CD14-positive monocyte (primary cell): ENCODE results near the gene PTPRE. TPM values are rescaled to one million over a fixed set of nuclear protein-coding genes. Genes with fewer than 3 reads are reported as not detected.
A peak's percentile ranks its signal among the peaks of the same experiment; 100 is the strongest.

Experiments used
- DNase-seq, 3 donors: peaks; one replicate each; pipeline ENCODE4 v3.0.0-alpha.2; 2011 to 2022
- H2AFZ ChIP-seq: 2 replicates; pipeline ENCODE4 v1.6.0; 2012; ENCODE audit warnings: mild to moderate bottlenecking, low read depth, low read length, inconsistent platforms; ENCODE audit not compliant: insufficient read depth, poor library complexity, severe bottlenecking
- H3K27ac ChIP-seq, 2 donors: 1 replicate in 1 of 2; 2 replicates in 1 of 2; pipeline ENCODE4 v1.5.1; 2012 to 2013; ENCODE audit warnings: low read length in 2 of 2, control low read depth in 1 of 2, inconsistent platforms in 1 of 2, low read depth in 1 of 2, mild to moderate bottlenecking in 1 of 2
- H3K27me3 ChIP-seq, 2 donors: one replicate each; pipeline versions ENCODE4 v1.6.0 to v1.6.1; 2011 to 2013; ENCODE audit warnings: low read length in 2 of 2; ENCODE audit not compliant: control insufficient read depth in 2 of 2, insufficient read depth in 2 of 2
- H3K36me3 ChIP-seq, 2 donors: replicated peaks in 1 of 2; 1 replicate in 1 of 2; 2 replicates in 1 of 2; pipeline versions ENCODE4 v1.5.1 to v1.6.1; 2012 to 2013; ENCODE audit warnings: low read length in 2 of 2, control low read depth in 1 of 2, inconsistent platforms in 1 of 2, mild to moderate bottlenecking in 1 of 2; ENCODE audit not compliant: insufficient read depth in 2 of 2, control insufficient read depth in 1 of 2
- H3K4me1 ChIP-seq, 2 donors: 1 replicate in 1 of 2; 2 replicates in 1 of 2; pipeline versions ENCODE4 v1.5.1 to v1.6.1; 2012 to 2013; ENCODE audit warnings: low read length in 2 of 2, control low read depth in 1 of 2, inconsistent platforms in 1 of 2, mild to moderate bottlenecking in 1 of 2, moderate library complexity in 1 of 2; ENCODE audit not compliant: insufficient read depth in 2 of 2, control insufficient read depth in 1 of 2
- H3K4me2 ChIP-seq: replicated peaks from 2 replicates; pipeline ENCODE3; 2012; ENCODE audit warnings: low read length, moderate library complexity, mild to moderate bottlenecking; ENCODE audit not compliant: poor library complexity, severe bottlenecking; ENCODE audit errors: extremely low read depth
- H3K4me3 ChIP-seq, 3 experiments: fragments of 200-600 bp in 1 of 3; sonication (generic) in 1 of 3; replicated peaks in 1 of 3; 1 replicate in 2 of 3; 2 replicates in 1 of 3; pipeline ENCODE4 v1.5.1; 2011 to 2013; ENCODE audit warnings: low read length in 3 of 3, mild to moderate bottlenecking in 3 of 3, control low read depth in 2 of 3, low read depth in 2 of 3, inconsistent platforms in 1 of 3, moderate library complexity in 1 of 3
- H3K79me2 ChIP-seq: 2 replicates; pipeline ENCODE4 v1.6.0; 2012; ENCODE audit warnings: mild to moderate bottlenecking, control low read depth, inconsistent platforms, low read length, moderate library complexity; ENCODE audit not compliant: insufficient read depth
- H3K9ac ChIP-seq: 2 replicates; pipeline ENCODE4 v1.6.0; 2017; ENCODE audit warnings: low read length, mild to moderate bottlenecking; ENCODE audit not compliant: insufficient read depth, poor library complexity, severe bottlenecking
- H3K9me3 ChIP-seq, 2 donors: replicated peaks in 1 of 2; 1 replicate in 1 of 2; 2 replicates in 1 of 2; pipeline versions ENCODE4 v1.5.1 to v1.6.1; 2012 to 2013; ENCODE audit warnings: low read length in 2 of 2, control low read depth in 1 of 2; ENCODE audit not compliant: control insufficient read depth in 1 of 2, insufficient read depth in 1 of 2
- H4K20me1 ChIP-seq: 2 replicates; pipeline ENCODE4 v1.6.0; 2012; ENCODE audit warnings: mild to moderate bottlenecking, low read length, control low read depth, moderate library complexity; ENCODE audit not compliant: insufficient read depth
- H3K27ac Mint-ChIP-seq, 7 donors: one replicate each; pipeline ENCODE4 v1.8.0; 2020; ENCODE audit warnings: mild to moderate bottlenecking in 7 of 7, mixed read lengths in 7 of 7, moderate library complexity in 6 of 7, inconsistent platforms in 2 of 7
- H3K27me3 Mint-ChIP-seq, 3 donors: one replicate each; pipeline ENCODE4 v1.8.0; 2021 to 2022; ENCODE audit warnings: low read depth in 3 of 3, mild to moderate bottlenecking in 3 of 3, mixed read lengths in 3 of 3, moderate library complexity in 3 of 3, inconsistent platforms in 1 of 3
- H3K36me3 Mint-ChIP-seq, 2 donors: one replicate each; pipeline ENCODE4 v1.8.0; 2020; ENCODE audit warnings: mixed read lengths in 2 of 2, inconsistent platforms in 1 of 2, mild to moderate bottlenecking in 1 of 2
- H3K4me1 Mint-ChIP-seq: one replicate; pipeline ENCODE4 v1.8.0; 2020; ENCODE audit warnings: mild to moderate bottlenecking, mixed read lengths
- H3K4me3 Mint-ChIP-seq, 2 donors: one replicate each; pipeline ENCODE4 v1.8.0; 2020; ENCODE audit warnings: mild to moderate bottlenecking in 2 of 2, mixed read lengths in 2 of 2, moderate library complexity in 1 of 2
- H3K9me3 Mint-ChIP-seq, 7 donors: one replicate each; pipeline ENCODE4 v1.8.0; 2020 to 2022; ENCODE audit warnings: mixed read lengths in 7 of 7, mild to moderate bottlenecking in 6 of 7, moderate library complexity in 6 of 7, inconsistent platforms in 2 of 7
- WGBS: methylation state at CpG from one replicate; pipeline ENCODE4 v1.1.5; 2013; ENCODE audit warnings: missing lambda C conversion rate; ENCODE audit not compliant: insufficient coverage; 5-methylcytosine and 5-hydroxymethylcytosine counted together
- intact Hi-C, 2 donors: fragments of 100-400 bp; cut with micrococcal nuclease; formaldehyde crosslinking; loops; one replicate each; pipeline versions ENCODE4 v1.15.0 to v1.15.1; 2023
- polyA plus RNA-seq, 3 donors: library from polyadenylated mRNA; depleted of rRNA in 1 of 3; unstranded in 2 of 3; stranded (reverse) in 1 of 3; fragments of 300-500 nt in 2 of 3; fragments of >200 nt in 1 of 3; fragmentation: Illumina TruSeq in 2 of 3; gene quantifications; 1 replicate in 2 of 3; 2 replicates in 1 of 3; pipeline ENCODE4 v1.2.3, GENCODE V29; 2012 to 2021
- TF ChIP-seq, protein P1 (sequence below): fragments of 200-600 bp; IDR thresholded peaks from one replicate; pipeline ENCODE4 v1.8.0; 2022; ENCODE audit warnings: antibody characterized with exemption, mild to moderate bottlenecking

PTPRE gene
- polyA plus RNA-seq, 3 donors: 95.2 to 271 (median 125) TPM

DNA sequence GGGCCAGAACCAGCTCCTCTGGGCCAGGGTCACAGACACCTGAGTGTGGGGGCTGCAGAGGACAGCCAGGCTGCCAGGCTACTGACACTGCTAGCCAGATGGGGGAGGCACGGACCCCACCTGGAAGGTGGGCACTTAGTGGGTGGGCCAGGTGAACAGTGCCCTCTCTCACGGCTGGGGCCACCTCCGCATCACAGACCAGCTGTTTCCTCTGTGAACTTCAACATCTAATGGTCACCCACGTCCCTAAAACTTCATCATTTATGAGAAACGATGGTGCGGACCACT, 138.9 kb downstream of the PTPRE start:
- Histone ChIP-seq H3K27ac (peak overlapping the region in 1 of 2 donors; percentile 48), H3K36me3 (peaks cover 5 to 29% of the 10 kb centered on the region in 2 donors), H3K9me3 (no peaks in the 10 kb centered on the region), H3K4me3 (peak overlapping the region in 1 of 3 experiments; percentile 100), H3K4me1 (peaks cover 50 to 62% of the 10 kb centered on the region in 2 donors), H3K9ac (no peak overlapping the region), H3K79me2 (peaks cover 61% of the 10 kb centered on the region), H4K20me1 (peaks cover 56% of the 10 kb centered on the region), H3K27me3 (no peaks in the 10 kb centered on the region), H3K4me2 (peak overlapping the region; percentile 34), H2AFZ (no peak overlapping the region)
- TF ChIP-seq, protein P1, sequence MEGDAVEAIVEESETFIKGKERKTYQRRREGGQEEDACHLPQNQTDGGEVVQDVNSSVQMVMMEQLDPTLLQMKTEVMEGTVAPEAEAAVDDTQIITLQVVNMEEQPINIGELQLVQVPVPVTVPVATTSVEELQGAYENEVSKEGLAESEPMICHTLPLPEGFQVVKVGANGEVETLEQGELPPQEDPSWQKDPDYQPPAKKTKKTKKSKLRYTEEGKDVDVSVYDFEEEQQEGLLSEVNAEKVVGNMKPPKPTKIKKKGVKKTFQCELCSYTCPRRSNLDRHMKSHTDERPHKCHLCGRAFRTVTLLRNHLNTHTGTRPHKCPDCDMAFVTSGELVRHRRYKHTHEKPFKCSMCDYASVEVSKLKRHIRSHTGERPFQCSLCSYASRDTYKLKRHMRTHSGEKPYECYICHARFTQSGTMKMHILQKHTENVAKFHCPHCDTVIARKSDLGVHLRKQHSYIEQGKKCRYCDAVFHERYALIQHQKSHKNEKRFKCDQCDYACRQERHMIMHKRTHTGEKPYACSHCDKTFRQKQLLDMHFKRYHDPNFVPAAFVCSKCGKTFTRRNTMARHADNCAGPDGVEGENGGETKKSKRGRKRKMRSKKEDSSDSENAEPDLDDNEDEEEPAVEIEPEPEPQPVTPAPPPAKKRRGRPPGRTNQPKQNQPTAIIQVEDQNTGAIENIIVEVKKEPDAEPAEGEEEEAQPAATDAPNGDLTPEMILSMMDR: no peak
- Mint-ChIP-seq H3K4me3 (peak overlapping the region in 1 of 2 donors; percentile 34), H3K27ac (peak overlapping the region in 3 of 7 donors; percentile 50 to 80 (median 65)), H3K27me3 (peaks cover 0 to 8% (median 0%) of the 10 kb centered on the region in 3 donors), H3K4me1 (peaks cover 53% of the 10 kb centered on the region), H3K36me3 (peaks cover 43 to 46% of the 10 kb centered on the region in 2 donors), H3K9me3 (peaks cover 0 to 2% (median 0%) of the 10 kb centered on the region in 7 donors)
- 86% methylated on average over 1 of the region's 6 CpGs for WGBS
- intact Hi-C loops: loop anchor here in 1 of 2 donors (5.0 kb wide), 1 partner anchor 82 kb away; the partner anchor contains the start of gene MKI67
- no peak for DNase-seq

DNA sequence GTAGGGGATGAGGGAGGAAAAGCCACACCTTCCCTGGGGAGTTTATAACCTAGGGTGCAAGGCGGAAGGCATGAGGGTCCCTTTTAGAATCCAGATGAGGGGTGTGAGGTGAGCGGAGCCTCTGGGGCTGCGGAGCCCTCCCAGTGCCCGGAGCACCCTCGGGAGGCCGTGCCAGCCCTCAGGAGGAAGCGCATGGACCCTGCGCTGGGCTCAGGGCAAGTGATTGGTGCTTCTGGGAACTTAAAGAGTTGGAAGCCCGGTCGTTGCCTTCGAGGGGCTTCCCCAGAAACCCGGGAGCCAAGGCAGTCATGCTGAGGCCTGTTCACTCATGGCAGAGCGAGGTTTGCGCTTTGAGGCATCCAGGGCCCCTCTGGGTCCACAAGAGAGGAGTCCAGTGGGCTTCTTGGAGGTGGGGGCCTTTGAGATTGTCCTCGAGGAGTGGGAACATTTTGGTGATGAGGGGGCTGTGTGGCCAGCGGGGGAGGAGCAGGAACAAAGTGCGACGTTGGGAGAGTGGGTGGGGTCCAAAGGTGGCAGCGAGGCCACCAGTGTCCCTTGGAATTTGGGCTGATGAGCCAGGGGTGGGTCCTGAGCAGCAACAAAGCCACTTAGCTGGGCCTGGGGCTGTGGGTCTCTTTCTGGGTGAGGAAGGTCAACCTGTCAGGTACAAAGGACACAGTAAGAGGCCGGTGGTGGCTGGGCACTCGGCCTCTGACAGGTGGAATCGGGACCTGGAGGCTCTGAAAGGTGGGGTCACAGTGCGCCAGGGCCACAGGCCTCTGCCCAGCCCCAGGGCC, 139.5 kb downstream of the PTPRE start:
- peak overlapping the region; percentile 94 for H3K4me2 ChIP-seq
- Mint-ChIP-seq H3K27me3 (peaks cover 0 to 12% (median 0%) of the 10 kb centered on the region in 3 donors), H3K9me3 (peaks cover 0 to 2% (median 0%) of the 10 kb centered on the region in 7 donors), H3K4me3 (peak overlapping the region in 1 of 2 donors; percentile 99), H3K36me3 (peaks cover 49 to 52% of the 10 kb centered on the region in 2 donors), H3K4me1 (peaks cover 59% of the 10 kb centered on the region), H3K27ac (peak overlapping the region; percentile 73 to 100 (median 98))
- WGBS: 94% methylated on average over 23 of the region's 23 CpGs
- intact Hi-C loops: loop anchor here in 1 of 2 donors (5.0 kb wide), 1 partner anchor 81 kb away; the partner anchor contains the start of gene MKI67
- peak overlapping the region in 1 of 3 experiments; percentile 100 for H3K4me3 ChIP-seq
- peak overlapping the region; percentile 92 for H3K9ac ChIP-seq
- H4K20me1 ChIP-seq: peaks cover 59% of the 10 kb centered on the region
- peaks cover 56 to 68% of the 10 kb centered on the region in 2 donors for H3K4me1 ChIP-seq
- peak overlapping the region; percentile 94 to 98 for H3K27ac ChIP-seq
- DNase-seq: no peak
- H3K27me3 ChIP-seq: no peaks in the 10 kb centered on the region
- no peak overlapping the region for H2AFZ ChIP-seq
- peaks cover 3 to 26% of the 10 kb centered on the region in 2 donors for H3K36me3 ChIP-seq
- no peaks in the 10 kb centered on the region for H3K9me3 ChIP-seq
- TF ChIP-seq, protein P1: no peak
- peaks cover 67% of the 10 kb centered on the region for H3K79me2 ChIP-seq
